ENCODE data around the gene CAMK2G. TPM values are rescaled to one million over a fixed set of nuclear protein-coding genes. Genes with fewer than 3 reads are reported as not detected.

Gene CAMK2G
- total RNA-seq, 1 experiment from 2014 or later, result 41.4 TPM

DNA sequence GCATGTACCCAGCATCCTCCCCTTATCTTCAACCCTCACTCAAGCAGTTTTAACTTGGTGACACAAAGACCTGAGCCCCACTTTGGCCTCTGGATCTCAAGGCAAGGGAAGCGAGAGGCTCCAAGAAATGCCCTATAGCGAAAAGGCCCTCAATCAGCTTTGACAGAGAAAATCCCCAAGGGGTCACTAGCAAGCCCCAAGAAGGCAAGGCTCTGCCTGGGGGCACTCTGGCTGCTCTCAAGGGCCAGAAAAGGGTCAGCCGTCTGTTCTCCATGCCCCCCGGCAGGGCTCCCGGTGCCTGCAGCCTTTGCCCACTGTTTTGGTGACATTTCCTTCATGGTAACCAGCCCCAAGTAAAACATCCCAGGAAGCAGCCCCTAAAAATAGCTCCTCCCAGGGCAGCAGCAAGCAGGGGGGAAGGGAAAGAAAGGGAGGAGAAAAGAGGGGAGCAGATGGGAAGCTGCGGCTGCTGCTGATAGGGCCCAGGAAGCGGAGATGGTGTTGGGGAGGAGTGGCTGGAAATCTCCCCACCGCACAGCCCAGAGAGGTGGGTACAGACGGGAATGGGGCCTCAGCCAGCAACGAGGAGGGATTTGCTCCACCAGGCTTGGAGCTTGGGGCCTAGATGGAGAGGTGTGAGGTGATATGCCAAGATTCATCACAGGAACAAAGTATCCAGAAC is 7.1 kb downstream of the CAMK2G start:
- Histone ChIP-seq H3K36me3 (ENCODE audit: control insufficient read depth, insufficient read depth, low read length) (peaks cover 2% of the 10 kb centered on the region; the same call in 1 of the 2 replicates), H3K9me3 (ENCODE audit: control insufficient read depth, insufficient read depth, low read depth, low read length) (no peaks in the 10 kb centered on the region), H3K27me3 (ENCODE audit: control insufficient read depth, insufficient read depth, low read length) (no peaks in the 10 kb centered on the region), H3K4me1 (ENCODE audit: control insufficient read depth, insufficient read depth, low read length) (peaks cover 12% of the 10 kb centered on the region), H3K27ac (ENCODE audit: low read length) (no peak overlapping the region), H3K4me3 (ENCODE audit: low read depth in 2 of 2, low read length in 2 of 2) (no peak overlapping the region)
- intact Hi-C loops (cut with micrococcal nuclease; ENCODE audit: unreplicated experiment) (no loop called here), in situ Hi-C loops (cut with HindIII; ENCODE audit: low pct_unique_long_range_greater_than_20kb, low sequenced_read_pairs) (no loop called here)
- no peak for DNase-seq (ENCODE audit: low read depth, low spot score)
- TF ChIP-seq TCF7L2 (IDR thresholded peaks at IDR 0.05; ENCODE audit: low read depth, low read length), result no peak
- TF ChIP-seq, protein P1, sequence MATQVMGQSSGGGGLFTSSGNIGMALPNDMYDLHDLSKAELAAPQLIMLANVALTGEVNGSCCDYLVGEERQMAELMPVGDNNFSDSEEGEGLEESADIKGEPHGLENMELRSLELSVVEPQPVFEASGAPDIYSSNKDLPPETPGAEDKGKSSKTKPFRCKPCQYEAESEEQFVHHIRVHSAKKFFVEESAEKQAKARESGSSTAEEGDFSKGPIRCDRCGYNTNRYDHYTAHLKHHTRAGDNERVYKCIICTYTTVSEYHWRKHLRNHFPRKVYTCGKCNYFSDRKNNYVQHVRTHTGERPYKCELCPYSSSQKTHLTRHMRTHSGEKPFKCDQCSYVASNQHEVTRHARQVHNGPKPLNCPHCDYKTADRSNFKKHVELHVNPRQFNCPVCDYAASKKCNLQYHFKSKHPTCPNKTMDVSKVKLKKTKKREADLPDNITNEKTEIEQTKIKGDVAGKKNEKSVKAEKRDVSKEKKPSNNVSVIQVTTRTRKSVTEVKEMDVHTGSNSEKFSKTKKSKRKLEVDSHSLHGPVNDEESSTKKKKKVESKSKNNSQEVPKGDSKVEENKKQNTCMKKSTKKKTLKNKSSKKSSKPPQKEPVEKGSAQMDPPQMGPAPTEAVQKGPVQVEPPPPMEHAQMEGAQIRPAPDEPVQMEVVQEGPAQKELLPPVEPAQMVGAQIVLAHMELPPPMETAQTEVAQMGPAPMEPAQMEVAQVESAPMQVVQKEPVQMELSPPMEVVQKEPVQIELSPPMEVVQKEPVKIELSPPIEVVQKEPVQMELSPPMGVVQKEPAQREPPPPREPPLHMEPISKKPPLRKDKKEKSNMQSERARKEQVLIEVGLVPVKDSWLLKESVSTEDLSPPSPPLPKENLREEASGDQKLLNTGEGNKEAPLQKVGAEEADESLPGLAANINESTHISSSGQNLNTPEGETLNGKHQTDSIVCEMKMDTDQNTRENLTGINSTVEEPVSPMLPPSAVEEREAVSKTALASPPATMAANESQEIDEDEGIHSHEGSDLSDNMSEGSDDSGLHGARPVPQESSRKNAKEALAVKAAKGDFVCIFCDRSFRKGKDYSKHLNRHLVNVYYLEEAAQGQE (IDR thresholded peaks at IDR 0.05; ENCODE audit: insufficient read depth in 1 of 2, low read depth in 2 of 2, low read length in 1 of 2), result no peak
- TF ChIP-seq, protein P2, sequence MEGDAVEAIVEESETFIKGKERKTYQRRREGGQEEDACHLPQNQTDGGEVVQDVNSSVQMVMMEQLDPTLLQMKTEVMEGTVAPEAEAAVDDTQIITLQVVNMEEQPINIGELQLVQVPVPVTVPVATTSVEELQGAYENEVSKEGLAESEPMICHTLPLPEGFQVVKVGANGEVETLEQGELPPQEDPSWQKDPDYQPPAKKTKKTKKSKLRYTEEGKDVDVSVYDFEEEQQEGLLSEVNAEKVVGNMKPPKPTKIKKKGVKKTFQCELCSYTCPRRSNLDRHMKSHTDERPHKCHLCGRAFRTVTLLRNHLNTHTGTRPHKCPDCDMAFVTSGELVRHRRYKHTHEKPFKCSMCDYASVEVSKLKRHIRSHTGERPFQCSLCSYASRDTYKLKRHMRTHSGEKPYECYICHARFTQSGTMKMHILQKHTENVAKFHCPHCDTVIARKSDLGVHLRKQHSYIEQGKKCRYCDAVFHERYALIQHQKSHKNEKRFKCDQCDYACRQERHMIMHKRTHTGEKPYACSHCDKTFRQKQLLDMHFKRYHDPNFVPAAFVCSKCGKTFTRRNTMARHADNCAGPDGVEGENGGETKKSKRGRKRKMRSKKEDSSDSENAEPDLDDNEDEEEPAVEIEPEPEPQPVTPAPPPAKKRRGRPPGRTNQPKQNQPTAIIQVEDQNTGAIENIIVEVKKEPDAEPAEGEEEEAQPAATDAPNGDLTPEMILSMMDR (IDR thresholded peaks at IDR 0.05), result no peak
- TF ChIP-seq SIN3A (IDR thresholded peaks at IDR 0.05; ENCODE audit: borderline replicate concordance, insufficient read depth, low read depth, low read length), result no peak
- TF ChIP-seq POLR2AphosphoS5 (IDR thresholded peaks at IDR 0.05; ENCODE audit: low read depth, low read length), result no peak
- ChIA-PET POLR2A (no interaction called here), CTCF (interaction anchor here (0.5 kb wide), 1 partner anchor 15 kb away, joined by 6 read pairs; no protein-coding TSS in a partner anchor)
- no TSS peak for BruUV-seq (replicated peaks)
- no peak for ATAC-seq

DNA sequence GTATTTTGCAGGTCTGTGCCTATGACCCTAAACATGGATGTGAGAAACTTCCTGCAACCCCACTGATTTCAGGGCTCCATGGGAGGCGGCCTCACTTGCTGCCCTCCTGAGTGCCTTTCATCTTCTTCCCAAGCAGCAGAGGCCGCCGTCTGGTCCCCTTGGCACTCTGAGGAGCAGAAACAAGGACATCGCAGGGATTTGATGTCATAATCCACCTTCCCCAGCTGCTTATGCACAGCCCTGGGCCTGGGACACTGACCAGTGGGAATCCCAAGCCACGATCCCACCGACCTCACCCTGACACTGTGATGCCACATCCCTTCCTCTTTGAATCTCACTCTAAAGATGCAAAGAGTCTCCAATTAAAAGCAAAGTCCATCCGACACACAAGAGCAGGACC is 7.7 kb downstream of the CAMK2G start:
- DNase-seq (ENCODE audit: low read depth, low spot score), result no peak
- in situ Hi-C loops (cut with HindIII; ENCODE audit: low pct_unique_long_range_greater_than_20kb, low sequenced_read_pairs), result no loop called here
- no peaks in the 10 kb centered on the region for H3K36me3 ChIP-seq (ENCODE audit: control insufficient read depth, insufficient read depth, low read length)

More for the DNA sequence above, 7.7 kb downstream of the CAMK2G start:
- Histone ChIP-seq H3K9me3 (ENCODE audit: control insufficient read depth, insufficient read depth, low read depth, low read length) (no peaks in the 10 kb centered on the region), H3K4me3 (ENCODE audit: low read depth in 2 of 2, low read length in 2 of 2) (no peak overlapping the region), H3K27ac (ENCODE audit: low read length) (no peak overlapping the region), H3K4me1 (ENCODE audit: control insufficient read depth, insufficient read depth, low read length) (peaks cover 6% of the 10 kb centered on the region), H3K27me3 (ENCODE audit: control insufficient read depth, insufficient read depth, low read length) (no peaks in the 10 kb centered on the region)
- intact Hi-C loops (cut with micrococcal nuclease; ENCODE audit: unreplicated experiment), result no loop called here
- TF ChIP-seq POLR2AphosphoS5 (IDR thresholded peaks at IDR 0.05; ENCODE audit: low read depth, low read length) (no peak), TCF7L2 (IDR thresholded peaks at IDR 0.05; ENCODE audit: low read depth, low read length) (no peak), SIN3A (IDR thresholded peaks at IDR 0.05; ENCODE audit: borderline replicate concordance, insufficient read depth, low read depth, low read length) (no peak)
- TF ChIP-seq, protein P1 (IDR thresholded peaks at IDR 0.05; ENCODE audit: insufficient read depth in 1 of 2, low read depth in 2 of 2, low read length in 1 of 2), result no peak
- TF ChIP-seq, protein P2 (IDR thresholded peaks at IDR 0.05), result no peak
- ChIA-PET POLR2A (no interaction called here), CTCF (no interaction called here)
- no TSS peak for BruUV-seq (replicated peaks)
- no peak for ATAC-seq

All from Panc1 (cell line).